Osteoblast (primary cell): Measurements from ENCODE around the gene CBR4. TPM values are rescaled to one million over a fixed set of nuclear protein-coding genes. Genes with fewer than 3 reads are reported as not detected.

Source experiments
- DNase-seq: peaks from one replicate; pipeline ENCODE4 v3.0.0; 2011; ENCODE audit warnings: low spot score, mixed read lengths; ENCODE audit not compliant: insufficient read length; ENCODE audit errors: missing footprints
- H2AFZ ChIP-seq: 2 replicates; pipeline ENCODE4 v1.6.0; 2011; ENCODE audit warnings: mild to moderate bottlenecking, low read length
- H3K27ac ChIP-seq: 2 replicates; pipeline ENCODE4 v1.5.1; 2011; ENCODE audit warnings: mild to moderate bottlenecking, low read depth, low read length, moderate library complexity
- H3K27me3 ChIP-seq: 2 replicates; pipeline ENCODE4 v1.6.0; 2012; ENCODE audit warnings: mild to moderate bottlenecking, control low read depth, inconsistent platforms, low read length, moderate library complexity; ENCODE audit not compliant: insufficient read depth
- H3K36me3 ChIP-seq: 2 replicates; pipeline ENCODE4 v1.5.1; 2011; ENCODE audit warnings: mild to moderate bottlenecking, low read length, control low read depth, moderate library complexity; ENCODE audit not compliant: insufficient read depth
- H3K4me1 ChIP-seq: 2 replicates; pipeline ENCODE4 v1.5.1; 2011; ENCODE audit warnings: mild to moderate bottlenecking, low read length, control low read depth, moderate library complexity; ENCODE audit not compliant: insufficient read depth
- H3K4me2 ChIP-seq: 2 replicates; pipeline ENCODE4 v1.6.0; 2011; ENCODE audit warnings: mild to moderate bottlenecking, low read length; ENCODE audit not compliant: insufficient read depth
- H3K4me3 ChIP-seq: fragments of 200-600 bp; sonication (generic); 3 replicates; pipeline ENCODE4 v1.5.1; 2012; ENCODE audit warnings: mild to moderate bottlenecking, low read length, inconsistent platforms; ENCODE audit not compliant: insufficient read depth
- H3K79me2 ChIP-seq: 2 replicates; pipeline ENCODE4 v1.6.0; 2012; ENCODE audit warnings: mild to moderate bottlenecking, low read length, control low read depth, inconsistent platforms; ENCODE audit not compliant: insufficient read depth
- H3K9me3 ChIP-seq: 2 replicates; pipeline ENCODE4 v1.5.1; 2011; ENCODE audit warnings: low read depth, low read length, control low read depth
- H4K20me1 ChIP-seq: 2 replicates; pipeline ENCODE4 v1.6.0; 2012; ENCODE audit warnings: mild to moderate bottlenecking, low read length, control low read depth; ENCODE audit not compliant: insufficient read depth
- total RNA-seq: library from RNA; depleted of rRNA; stranded (reverse); fragments of >200 nt; gene quantifications from 2 replicates; pipeline ENCODE4 v1.2.3, GENCODE V29; 2012
- TF ChIP-seq, protein P1 (sequence below): IDR thresholded peaks from 2 replicates; pipeline ENCODE4 v1.5.1; 2011; ENCODE audit warnings: mild to moderate bottlenecking, low read depth, low read length, moderate library complexity; ENCODE audit errors: extremely low read depth

CBR4 gene
- total RNA-seq, 1 donor, result 19.2 TPM

DNA sequence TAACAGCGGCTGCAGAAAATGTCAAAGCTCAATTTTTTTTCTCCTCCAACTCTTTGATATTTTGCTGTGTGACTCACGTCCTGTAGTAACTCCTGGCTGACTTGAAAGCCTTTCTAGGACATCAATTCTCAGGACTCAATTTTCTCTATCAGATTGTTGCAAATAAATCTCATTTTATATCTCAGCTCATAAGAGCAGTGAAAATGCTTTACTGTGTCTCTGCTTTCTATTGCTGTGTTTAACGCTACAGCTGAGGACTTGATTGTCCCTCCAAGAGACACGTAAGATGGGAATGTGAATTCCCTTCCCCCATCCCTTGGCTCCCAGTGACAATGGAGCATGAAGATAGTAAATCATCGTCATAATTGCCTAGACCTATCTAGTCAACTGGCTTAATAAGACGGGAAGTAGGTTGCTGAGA is 20.5 kb upstream of the CBR4 start:
- TF ChIP-seq, protein P1, sequence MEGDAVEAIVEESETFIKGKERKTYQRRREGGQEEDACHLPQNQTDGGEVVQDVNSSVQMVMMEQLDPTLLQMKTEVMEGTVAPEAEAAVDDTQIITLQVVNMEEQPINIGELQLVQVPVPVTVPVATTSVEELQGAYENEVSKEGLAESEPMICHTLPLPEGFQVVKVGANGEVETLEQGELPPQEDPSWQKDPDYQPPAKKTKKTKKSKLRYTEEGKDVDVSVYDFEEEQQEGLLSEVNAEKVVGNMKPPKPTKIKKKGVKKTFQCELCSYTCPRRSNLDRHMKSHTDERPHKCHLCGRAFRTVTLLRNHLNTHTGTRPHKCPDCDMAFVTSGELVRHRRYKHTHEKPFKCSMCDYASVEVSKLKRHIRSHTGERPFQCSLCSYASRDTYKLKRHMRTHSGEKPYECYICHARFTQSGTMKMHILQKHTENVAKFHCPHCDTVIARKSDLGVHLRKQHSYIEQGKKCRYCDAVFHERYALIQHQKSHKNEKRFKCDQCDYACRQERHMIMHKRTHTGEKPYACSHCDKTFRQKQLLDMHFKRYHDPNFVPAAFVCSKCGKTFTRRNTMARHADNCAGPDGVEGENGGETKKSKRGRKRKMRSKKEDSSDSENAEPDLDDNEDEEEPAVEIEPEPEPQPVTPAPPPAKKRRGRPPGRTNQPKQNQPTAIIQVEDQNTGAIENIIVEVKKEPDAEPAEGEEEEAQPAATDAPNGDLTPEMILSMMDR, result no peak
- no peak for DNase-seq

DNA sequence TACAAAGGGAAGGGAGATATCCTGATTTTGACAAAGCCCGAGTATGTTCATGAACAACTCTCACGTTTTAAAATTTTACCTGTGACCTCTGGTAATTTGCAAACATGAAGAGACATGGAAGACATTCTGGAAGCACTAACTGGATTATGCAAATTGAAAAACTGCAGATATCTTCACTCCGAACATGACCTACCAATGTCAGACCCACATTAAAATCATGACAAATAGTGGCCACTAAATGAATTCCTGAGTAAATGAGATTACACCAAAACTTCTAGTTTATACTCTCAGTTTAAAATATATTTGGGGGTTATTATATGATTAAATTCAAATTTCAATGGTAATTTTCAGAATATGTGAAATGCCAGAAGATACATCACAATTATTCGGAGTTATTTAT is 19.9 kb upstream of the CBR4 start:
- Histone ChIP-seq H3K27ac (no peak overlapping the region), H3K4me1 (peaks cover 18% of the 10 kb centered on the region), H3K4me2 (no peak overlapping the region), H2AFZ (no peak overlapping the region), H3K36me3 (no peaks in the 10 kb centered on the region), H3K79me2 (no peaks in the 10 kb centered on the region), H4K20me1 (no peaks in the 10 kb centered on the region), H3K4me3 (no peak overlapping the region), H3K9me3 (no peaks in the 10 kb centered on the region), H3K27me3 (no peaks in the 10 kb centered on the region)
- no peak for DNase-seq
- TF ChIP-seq, protein P1, result no peak

More for the DNA sequence above, 20.5 kb upstream of the CBR4 start:
- no peak overlapping the region for H2AFZ ChIP-seq
- H4K20me1 ChIP-seq, result no peaks in the 10 kb centered on the region
- H3K79me2 ChIP-seq, result no peaks in the 10 kb centered on the region
- H3K36me3 ChIP-seq, result no peaks in the 10 kb centered on the region
- H3K4me3 ChIP-seq, result no peak overlapping the region
- no peaks in the 10 kb centered on the region for H3K9me3 ChIP-seq
- H3K27ac ChIP-seq, result no peak overlapping the region
- no peaks in the 10 kb centered on the region for H3K27me3 ChIP-seq
- H3K4me2 ChIP-seq, result no peak overlapping the region
- peaks cover 13% of the 10 kb centered on the region for H3K4me1 ChIP-seq

DNA sequence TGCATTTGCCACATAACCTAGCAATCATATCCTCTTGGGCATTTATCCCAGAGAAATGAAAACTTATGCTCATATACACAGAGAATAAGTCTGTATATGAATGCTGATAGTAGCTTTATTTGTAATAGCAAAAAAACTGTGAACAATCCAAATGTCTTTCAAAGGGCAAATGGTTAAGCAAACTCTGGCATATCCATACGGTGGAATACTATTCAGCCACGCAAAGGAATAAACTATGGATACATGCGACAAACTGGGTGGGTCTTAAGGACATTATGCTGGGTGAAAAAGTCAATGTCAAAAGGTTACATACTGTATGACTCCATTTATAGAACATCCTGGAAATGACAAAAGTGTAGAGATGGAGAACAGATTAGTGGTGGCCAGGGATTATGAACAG is 17.6 kb upstream of the CBR4 start:
- DNase-seq, result no peak
- Histone ChIP-seq H3K4me1 (peaks cover 19% of the 10 kb centered on the region), H3K27me3 (no peaks in the 10 kb centered on the region), H2AFZ (no peak overlapping the region), H3K79me2 (no peaks in the 10 kb centered on the region), H3K27ac (no peak overlapping the region), H3K4me3 (no peak overlapping the region), H4K20me1 (no peaks in the 10 kb centered on the region), H3K36me3 (no peaks in the 10 kb centered on the region), H3K4me2 (no peak overlapping the region), H3K9me3 (no peaks in the 10 kb centered on the region)
- TF ChIP-seq, protein P1, result no peak

DNA sequence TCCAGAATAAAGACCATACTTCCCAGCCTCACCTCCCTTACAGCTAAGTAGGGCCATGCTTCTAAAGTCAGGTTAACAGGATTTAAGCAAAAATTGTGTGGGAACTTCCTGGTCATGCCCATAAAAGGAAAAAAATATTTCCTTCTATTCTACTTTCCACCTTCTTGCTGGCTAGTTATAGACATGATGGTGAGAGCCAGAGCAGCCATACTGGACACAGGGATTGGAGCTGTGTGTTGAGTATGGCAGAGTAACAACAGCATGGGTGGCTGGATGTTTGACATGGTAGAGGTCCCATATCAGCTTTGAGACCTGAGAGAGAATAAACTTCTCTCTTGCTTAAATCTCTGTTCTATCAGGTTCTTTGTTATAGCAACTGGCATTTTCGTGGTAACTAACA is 15.1 kb upstream of the CBR4 start:
- H2AFZ ChIP-seq, result no peak overlapping the region
- H3K27me3 ChIP-seq, result no peaks in the 10 kb centered on the region
- no peaks in the 10 kb centered on the region for H3K9me3 ChIP-seq
- TF ChIP-seq, protein P1, result no peak
- no peak overlapping the region for H3K4me2 ChIP-seq
- no peaks in the 10 kb centered on the region for H4K20me1 ChIP-seq
- no peaks in the 10 kb centered on the region for H3K36me3 ChIP-seq
- no peak overlapping the region for H3K27ac ChIP-seq
- no peak overlapping the region for H3K4me3 ChIP-seq
- no peaks in the 10 kb centered on the region for H3K79me2 ChIP-seq
- peaks cover 14% of the 10 kb centered on the region for H3K4me1 ChIP-seq
- no peak for DNase-seq
